Measurements from ENCODE around the gene CDC20.

Gene CDC20

DNA sequence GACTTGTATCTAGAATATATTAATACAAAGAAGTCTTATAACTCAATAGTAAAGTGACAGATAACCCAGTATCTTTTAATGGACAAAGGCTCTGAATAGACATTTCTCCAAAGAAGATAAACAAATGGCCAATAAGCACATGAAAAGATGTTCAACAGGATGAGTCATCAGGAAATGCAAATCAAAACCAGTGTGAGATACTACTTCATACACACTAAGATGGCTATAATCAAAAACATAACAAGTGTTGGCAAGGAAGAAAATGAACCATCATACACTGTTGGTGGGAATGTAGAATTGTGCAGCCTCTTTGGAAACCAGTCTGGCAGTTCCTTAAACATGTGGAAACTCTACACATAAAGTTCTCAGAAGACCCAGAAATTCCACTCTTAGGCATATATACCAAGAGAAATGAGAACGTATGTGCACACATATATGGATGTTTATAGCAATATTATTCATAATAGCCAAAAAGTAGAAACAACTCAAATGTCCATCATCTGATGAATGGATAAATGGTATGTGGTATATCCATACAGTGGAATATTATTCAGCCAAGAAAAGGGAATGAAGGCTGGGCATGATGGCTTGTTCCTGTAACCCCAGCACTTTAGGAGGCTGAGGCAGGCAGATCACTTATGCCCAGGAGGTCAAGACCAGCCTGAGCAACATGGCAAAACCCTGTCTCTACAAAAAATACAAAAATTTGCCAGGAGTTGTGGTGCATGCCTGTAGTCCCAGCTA, 31.1 kb upstream of the CDC20 start:
- DNase-seq (ENCODE audit: low spot score) (no peak), FAIRE-seq (no peak)

DNA sequence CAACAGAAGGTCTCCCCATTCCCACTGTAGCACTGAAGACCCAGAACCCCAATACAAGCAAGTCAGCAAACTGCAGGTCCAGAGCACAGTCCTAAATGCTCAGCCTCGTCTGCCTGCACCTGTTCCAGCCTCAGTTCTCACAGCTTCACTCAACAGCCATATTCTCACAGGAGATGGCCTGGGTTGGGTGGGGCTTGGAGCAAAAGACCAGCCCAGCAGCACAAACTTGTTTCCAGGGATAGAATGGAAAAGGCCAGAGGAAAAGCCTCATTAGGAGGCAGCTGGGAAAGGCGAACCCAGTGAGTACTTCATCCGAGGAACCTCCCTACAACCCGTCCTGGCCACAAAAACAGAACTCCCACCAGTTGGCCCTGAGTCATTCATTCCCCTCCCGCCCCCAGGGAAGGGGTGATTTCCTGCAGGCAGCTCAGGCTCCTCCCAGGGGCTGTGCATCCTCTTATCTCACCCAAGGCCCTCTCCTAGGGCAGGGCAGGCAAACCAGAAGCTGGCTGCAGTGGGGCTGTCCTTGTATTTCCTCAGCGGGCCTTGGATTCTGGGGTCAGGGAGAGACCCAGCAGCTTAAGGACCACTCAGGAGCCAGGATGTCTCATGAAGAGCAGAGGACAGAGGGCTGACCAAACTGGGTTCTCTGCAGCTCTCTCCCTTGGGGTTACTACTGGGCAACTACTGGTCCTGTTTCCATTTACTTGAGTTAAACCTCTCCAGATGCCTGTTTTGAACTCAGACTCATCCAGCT, 28.6 kb upstream of the CDC20 start:
- DNase-seq (ENCODE audit: low spot score) = peak; percentile 86
- no peak for FAIRE-seq

DNA sequence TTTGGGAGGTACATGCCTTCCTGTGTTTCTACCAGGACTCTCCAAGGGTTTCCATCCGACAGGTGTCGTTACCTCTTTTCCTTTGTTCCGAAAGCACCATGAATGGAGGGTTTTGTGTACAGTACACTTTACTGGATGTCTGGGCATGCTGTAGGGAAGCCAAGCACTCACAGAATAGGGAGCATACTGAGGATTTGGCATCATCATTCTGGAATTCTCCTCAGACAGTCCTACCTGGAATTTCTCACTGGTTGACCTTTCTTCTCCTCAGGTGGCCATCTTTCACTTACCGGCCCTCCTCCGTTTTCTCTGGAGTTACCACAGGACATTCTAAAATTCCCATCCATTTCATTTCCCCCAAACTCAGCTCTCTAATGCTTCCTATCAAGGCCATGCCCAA, 27.1 kb upstream of the CDC20 start:
- DNase-seq (ENCODE audit: low spot score) (no peak), FAIRE-seq (no peak)

DNA sequence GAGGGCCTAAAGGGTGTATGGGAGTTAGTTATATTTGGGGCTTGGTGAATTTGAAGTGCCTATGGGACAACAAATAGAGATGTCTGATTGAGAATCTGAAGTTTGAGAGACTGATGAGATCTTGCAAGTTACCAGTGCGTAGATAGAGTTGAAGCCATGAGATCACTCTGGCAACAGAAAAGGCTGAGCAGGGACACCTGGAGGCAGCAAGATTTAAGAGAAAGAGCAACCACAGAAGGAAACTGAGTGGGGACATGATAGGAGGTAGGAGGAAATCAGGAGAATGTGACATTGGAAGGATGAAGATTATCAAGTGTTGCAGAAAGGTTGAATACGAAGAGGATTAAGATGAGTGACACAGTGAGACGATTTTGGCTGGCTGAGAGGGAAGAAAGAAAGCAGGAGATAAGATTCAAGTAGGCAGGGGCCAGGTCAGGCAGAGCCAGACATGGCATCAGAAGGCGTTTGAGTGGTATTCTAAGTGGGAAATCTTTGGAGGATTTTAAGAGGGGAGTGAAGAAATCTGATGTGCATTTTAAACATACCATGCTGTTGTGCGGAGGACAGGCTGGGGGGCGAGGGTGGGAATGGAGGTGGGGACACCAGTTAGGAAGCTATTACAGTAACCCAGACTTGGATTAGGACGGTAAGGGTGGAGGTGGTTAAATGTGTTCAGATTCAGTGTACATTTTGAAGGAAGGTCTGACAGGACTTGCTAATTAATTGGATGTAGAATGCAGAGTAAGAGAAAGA, 24.2 kb upstream of the CDC20 start:
- FAIRE-seq = no peak

DNA sequence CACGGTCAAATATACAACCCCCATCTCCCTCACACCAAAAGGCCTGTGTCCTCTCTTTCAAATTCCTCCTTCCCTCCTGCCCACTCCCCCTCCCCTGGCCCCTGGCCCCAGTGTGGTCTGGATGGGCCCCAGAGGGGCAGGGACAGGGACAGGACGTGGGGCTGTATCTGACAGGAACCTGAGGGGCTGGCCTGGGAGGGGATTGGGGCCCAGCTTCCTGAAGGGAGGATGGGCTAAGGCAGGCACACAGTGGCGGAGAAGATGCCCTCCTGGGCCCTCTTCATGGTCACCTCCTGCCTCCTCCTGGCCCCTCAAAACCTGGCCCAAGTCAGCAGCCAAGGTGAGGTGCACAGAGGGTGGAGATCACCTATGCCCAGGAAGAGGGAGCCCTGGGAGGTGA, 21.2 kb upstream of the CDC20 start, which contains the start of gene MPL:
Gene MPL (plus strand): TSS at position 231 of the 400 bp plus-strand sequence. CDS start 31 bp downstream, at position 262.
- DNase-seq (ENCODE audit: low spot score) (no peak), FAIRE-seq (no peak)

More for the DNA sequence above, 24.2 kb upstream of the CDC20 start:
- DNase-seq (ENCODE audit: low spot score) = no peak

DNA sequence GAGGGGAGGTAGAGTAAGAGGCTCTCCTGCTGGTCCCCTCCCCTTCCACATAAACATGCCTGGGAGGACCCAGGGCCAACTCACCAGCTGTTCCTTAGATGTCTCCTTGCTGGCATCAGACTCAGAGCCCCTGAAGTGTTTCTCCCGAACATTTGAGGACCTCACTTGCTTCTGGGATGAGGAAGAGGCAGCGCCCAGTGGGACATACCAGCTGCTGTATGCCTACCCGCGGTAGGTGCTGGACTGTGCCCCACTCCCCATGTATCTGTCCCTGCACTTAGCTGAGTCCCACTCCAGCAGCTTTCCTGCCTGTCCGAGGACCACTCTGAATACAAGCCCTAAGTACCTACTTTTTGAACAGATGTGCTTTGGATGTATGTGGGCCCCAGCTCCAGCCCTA, 20.8 kb upstream of the CDC20 start:
- FAIRE-seq (no peak), DNase-seq (ENCODE audit: low spot score) (no peak)

DNA sequence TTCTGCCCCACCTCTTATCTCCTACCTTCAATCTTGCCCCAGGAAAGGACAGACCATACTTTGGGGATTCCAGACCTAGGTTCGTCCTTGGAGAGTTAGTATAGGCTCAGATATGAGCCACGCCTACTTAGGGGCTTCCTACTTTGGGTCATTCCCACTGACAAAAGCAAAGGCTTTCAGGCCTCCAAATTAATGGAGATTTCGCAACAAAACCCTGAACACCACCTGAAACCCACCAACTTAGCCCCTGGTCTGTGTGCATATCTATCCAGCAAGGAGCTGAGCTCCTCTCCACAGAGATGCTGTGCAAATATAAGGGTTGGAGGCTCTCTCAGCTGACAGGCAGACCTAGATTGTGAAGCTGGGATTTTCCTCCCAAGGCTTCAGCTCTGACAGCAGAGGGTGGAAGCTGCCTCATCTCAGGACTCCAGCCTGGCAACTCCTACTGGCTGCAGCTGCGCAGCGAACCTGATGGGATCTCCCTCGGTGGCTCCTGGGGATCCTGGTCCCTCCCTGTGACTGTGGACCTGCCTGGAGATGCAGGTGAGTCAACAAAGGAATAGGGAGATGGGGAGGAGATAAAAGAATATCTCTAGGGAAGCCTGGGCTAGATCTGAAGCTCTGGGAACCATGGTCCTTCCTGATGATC, 19.1 kb upstream of the CDC20 start:
- no peak for FAIRE-seq
- no peak for DNase-seq (ENCODE audit: low spot score)

DNA sequence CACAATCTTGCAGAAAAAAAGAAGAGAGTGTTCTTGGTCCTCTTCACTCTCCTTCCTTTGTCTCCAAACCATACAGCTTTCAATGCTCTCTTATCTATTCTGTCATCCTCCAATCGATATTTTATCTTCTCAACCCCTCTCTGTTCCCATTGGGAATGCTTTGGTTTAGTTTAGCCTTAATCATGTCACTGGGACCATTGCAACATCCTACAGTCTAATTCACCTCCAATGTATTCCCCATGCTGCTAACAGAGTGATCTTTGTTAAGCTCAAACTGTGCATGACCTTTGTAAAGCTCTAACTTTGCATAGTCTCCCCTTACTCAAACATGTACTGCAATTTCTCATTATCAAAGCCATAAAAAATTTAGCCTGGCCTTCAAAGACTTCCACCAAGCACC, 18.2 kb upstream of the CDC20 start:
- FAIRE-seq = no peak
- no peak for DNase-seq (ENCODE audit: low spot score)

DNA sequence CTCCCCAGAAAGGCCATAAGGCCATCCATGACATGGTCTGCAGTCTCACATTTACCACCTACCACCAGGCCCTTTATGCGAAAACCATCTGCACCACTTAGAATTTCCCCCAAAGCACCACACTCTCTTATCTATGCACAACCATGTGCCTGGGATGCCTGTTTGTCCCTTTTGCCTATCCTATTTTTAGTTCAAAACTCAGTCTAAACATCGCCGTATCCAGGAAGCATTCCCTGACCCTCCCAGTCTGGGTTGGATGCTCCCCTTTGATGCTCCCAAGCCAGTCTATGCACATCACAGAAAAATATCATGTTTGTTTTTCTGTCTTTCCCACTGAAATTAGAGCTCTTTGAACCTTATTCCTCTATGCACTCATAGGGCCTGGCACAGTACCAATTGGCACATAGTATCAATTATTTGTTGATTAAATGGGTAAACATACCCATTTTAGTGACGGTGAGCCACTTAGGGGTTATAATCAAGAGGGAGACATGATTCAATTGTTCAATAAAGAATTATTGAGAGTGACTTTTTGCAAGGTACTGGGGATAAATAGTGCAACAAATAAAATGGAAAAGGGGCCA, 14.4 kb upstream of the CDC20 start:
- FAIRE-seq (no peak), DNase-seq (ENCODE audit: low spot score) (no peak)

DNA sequence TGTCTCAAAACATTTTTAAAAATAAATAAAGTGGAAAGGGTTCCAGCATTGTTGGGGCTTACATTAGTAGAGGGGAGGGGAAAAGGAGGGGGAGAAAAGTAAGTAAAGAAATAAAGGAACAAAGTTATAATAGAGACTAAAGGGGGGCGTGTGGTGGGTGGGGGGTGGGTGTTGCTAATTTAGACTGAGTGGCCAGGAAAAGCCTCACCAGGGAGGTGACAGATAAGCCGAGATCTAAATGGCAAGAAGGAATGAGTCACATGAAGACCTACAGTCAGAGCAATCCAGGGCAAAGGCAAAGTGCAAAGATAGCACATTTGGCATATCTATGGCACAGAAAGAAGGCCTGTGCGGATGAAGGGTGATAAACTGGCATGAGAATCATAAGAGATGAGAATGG, 13.7 kb upstream of the CDC20 start:
- no peak for DNase-seq (ENCODE audit: low spot score)
- FAIRE-seq = no peak

DNA sequence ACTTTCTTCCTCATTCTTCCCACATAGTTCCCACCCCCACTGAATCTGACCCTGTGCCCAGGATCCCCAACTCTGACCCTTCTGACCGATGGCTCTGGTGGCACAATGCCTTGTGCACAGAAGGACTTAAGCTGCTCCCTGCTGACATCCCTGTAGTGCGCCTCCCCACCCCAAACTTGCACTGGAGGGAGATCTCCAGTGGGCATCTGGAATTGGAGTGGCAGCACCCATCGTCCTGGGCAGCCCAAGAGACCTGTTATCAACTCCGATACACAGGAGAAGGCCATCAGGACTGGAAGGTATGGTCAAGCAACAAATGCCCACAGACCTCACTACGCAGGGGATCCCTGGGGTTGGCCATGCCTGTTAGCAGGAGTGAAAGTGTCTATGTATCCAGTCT, 12.1 kb upstream of the CDC20 start:
- no peak for FAIRE-seq
- DNase-seq (ENCODE audit: low spot score) = no peak

DNA sequence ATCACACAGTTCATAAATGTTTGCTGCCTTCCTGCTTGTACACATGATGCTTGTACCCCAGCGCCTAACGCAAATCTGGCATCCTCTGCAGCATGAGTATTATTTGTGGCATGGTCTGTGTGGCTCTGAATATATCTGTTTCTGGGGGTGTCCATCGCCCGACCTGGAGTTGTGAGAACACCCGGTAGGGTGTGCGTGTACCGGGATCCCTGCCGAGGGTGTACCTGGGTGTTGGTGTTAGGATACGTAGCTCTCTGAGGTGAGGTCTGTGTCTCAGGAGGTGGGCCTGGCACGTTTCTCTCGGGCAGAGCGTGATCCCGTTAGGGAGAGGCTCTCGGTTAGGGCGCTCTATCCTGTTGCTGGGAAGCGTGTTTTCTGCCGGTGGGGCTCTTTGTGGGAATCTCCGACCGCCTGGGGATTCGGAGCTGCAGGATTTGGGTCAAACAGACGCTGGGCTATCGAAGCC, 10.4 kb upstream of the CDC20 start:
- FAIRE-seq (peak; percentile 84), DNase-seq (ENCODE audit: low spot score) (peak; percentile 79)

DNA sequence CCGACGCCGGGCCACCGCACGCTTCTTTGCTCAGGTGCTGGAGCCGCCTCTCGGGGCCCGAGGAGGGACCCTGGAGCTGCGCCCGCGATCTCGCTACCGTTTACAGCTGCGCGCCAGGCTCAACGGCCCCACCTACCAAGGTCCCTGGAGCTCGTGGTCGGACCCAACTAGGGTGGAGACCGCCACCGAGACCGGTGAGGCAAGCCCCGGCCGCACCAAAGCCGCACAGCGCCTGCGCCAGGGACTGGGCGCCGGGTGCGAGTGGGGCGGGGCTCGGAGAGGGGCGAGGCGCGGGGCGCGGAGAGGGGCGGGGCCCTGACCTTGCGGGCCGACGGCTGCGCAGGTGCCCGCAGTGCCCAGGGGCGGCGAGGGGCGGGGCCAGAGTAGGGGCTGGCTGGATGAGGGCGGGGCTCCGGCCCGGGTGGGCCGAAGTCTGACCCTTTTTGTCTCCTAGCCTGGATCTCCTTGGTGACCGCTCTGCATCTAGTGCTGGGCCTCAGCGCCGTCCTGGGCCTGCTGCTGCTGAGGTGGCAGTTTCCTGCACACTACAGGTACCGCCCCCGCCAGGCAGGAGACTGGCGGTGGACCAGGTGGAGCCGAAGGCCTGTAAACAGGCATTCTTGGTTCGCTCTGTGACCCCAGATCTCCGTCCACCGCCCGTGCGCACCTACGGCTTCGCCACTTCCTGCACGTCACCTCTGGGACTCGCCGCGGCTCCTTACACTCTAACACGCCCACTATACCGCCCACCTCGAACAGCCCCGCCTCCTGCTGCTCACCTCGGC, 9.8 kb upstream of the CDC20 start:
- FAIRE-seq (peak; percentile 96), DNase-seq (ENCODE audit: low spot score) (peak; percentile 100)

DNA sequence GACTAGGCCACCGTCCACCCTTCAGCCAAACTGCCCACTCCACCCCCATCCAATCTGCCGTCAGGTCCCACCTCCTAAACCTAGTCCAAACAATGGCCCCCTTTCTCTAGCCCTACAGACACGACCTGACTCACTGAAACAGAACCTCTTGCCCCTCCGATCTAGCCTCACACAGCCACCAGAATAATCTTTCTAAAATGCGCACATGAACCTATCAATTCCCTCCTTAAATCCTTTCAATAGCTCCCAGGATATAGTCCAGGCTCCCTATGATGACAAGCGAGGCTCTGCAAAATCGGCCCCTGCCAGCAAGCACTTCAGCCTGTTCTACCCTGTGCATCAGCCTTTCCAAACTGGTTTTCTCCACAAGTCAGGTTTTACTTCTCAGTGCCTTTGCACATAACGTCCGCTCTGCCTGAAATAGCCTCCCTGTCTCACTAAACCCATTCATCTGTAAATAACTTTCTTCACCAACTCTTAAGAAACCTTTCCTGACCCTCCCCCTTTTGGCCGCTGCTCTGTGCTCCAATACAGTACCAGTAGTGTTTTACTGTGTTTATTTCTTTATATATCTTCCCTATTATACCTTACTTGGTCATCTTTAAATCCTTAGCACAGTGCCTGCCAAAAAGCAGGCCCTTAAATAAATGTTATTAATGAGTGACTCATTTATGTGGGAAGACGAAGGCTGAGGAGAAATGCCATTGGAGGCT, 9.0 kb upstream of the CDC20 start:
- DNase-seq (ENCODE audit: low spot score) = no peak
- no peak for FAIRE-seq

DNA sequence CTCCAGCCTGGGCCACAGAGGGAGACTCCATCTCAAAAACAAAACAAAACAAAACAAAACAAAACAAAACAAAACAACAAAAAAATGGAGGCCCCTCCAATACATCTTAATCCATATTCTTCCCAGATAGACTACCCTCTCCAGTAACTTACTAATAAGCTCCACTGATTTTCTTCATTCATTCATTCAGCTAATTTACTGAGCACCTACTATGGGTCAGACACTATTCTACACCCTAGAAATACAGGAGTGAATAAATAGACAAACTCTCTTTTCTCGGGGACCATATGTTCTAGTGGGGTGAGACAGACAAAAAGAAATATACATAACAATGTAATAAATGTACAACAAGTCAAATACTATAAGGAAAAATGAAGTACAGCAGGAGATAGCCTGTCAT, 7.8 kb upstream of the CDC20 start:
- FAIRE-seq = no peak
- DNase-seq (ENCODE audit: low spot score) = no peak

DNA sequence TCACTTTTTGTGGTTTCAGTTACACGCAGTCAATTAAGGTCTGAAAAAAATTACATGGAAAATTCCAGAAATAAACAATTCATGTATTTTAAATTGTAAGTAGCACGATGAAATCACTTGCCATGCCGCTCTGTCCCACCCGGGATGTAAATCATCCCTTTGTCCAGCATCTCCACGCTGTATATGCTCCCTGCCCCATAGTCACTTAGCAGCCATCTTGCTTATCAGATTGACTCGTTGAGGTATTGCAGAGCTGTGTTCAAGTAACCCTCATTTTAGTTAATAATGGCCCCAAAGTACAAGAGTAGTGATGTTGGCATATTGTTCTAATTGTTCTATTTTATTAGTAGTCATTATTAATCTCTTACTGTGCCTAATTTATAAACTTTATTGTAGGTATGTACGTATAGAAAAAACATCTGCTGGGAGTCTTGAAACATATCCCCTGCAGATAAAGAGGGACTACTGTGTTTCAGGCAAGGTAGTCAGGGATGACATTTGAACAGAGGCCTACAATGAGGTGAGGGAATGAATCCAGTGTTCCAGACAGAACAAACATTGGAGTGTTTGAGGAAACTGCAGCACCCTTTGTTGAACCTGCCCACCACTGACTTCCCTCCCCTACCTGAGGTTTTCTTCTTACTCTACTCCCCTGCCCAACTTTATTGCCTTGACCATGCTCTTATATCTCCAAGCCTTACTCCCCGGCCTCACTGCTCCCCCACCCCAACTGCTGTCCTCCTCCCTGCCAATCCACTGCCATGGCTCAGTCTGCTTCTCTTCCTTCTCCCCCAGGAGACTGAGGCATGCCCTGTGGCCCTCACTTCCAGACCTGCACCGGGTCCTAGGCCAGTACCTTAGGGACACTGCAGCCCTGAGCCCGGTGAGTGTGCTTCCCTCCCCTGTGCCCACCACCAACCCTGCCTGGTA, 7.1 kb upstream of the CDC20 start:
- DNase-seq (ENCODE audit: low spot score) = no peak
- FAIRE-seq = no peak

DNA sequence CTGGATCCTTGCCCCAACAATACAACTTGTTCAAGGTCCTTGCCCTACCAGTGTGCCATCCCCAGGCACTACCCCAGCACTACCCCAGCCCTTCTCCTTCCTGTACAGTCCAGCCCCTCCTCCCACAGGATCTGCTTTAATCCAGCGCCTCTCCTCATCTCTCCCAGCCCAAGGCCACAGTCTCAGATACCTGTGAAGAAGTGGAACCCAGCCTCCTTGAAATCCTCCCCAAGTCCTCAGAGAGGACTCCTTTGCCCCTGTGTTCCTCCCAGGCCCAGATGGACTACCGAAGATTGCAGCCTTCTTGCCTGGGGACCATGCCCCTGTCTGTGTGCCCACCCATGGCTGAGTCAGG, 6.5 kb upstream of the CDC20 start:
- DNase-seq (ENCODE audit: low spot score) (no peak), FAIRE-seq (no peak)

DNA sequence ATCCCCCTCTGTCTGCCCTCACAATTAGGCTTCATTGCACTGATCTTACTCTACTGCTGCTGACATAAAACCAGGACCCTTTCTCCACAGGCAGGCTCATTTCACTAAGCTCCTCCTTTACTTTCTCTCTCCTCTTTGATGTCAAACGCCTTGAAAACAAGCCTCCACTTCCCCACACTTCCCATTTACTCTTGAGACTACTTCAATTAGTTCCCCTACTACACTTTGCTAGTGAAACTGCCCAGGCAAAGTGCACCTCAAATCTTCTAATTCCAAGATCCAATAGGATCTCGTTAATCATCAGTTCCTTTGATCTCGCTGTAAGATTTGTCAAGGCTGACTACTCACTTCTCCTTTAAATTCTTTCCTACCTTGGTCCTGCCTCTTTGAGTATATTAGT, 5.9 kb upstream of the CDC20 start:
- FAIRE-seq = no peak
- no peak for DNase-seq (ENCODE audit: low spot score)

DNA sequence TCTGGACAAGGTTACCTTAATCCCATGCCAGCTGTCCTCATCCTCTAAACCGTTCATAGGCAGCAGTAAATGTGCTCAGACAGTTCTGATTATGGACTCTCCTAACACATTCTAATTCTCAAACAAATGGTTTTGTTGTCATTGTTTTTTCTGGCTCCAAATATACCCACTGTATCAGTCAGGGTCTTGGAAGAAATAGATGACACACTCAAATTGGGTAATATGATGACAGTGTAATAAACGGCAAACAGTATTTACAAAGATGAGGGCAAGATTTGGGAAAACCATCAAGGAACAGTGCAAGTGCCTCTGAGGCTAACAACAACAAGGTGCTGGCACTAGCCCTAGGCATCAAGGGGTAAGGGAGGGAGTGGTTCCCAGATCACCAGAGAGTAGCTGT, 4.3 kb upstream of the CDC20 start:
- DNase-seq (ENCODE audit: low spot score) (no peak), FAIRE-seq (no peak)
